ENCODE data around the gene OR2B6.
"Not testable (repeated sequence)": the region's sequence is repeated elsewhere in the genome, so short reads cannot be mapped to it uniquely, and the experiment has no call there.

Gene OR2B6

GRCh38 chr6:27956941-27957340 lies at the start of gene OR2B6:
TSS of gene OR2B6 (plus strand) at chr6:27957241. CDS start at chr6:27957241, 0 bp downstream.
- TF ChIP-seq ZNF274 (IDR thresholded peaks at IDR 0.05; ENCODE audit: low read depth, low read length) = no peak
- no peak within 1 kb of the TSS for H3K4me3 ChIP-seq (ENCODE audit: low read length)

DNA sequence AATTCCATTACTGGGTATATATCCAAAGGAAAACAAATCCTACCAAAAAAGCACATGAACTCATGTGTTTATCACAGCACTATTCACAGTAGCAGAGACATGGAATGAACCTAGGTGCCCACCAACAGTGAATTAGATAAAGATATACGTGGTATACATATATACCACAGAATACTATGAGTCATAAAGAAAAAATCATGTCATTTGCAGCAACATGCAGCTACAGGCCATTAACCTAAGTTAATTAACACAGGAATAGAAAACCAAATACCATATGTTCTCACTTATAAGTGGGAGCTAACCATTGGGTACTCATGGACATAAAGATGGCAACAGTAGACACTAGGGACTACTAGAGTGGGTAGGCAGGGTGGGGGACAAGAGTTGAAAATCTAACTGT lies 49.0 kb upstream of the OR2B6 start:
- no peak for TF ChIP-seq ZNF274 (IDR thresholded peaks at IDR 0.05; ENCODE audit: low read depth, low read length)
- H3K4me3 ChIP-seq (ENCODE audit: low read length) = no peak overlapping the region

- no peak for TF ChIP-seq ZNF274 (IDR thresholded peaks at IDR 0.05; ENCODE audit: low read depth, low read length)
- H3K4me3 ChIP-seq (ENCODE audit: low read length) = no peak within 1 kb of the TSS
Observed at GRCh38 chr6:27911956-27912446, 45.0 kb upstream of the OR2B6 start, which contains the start of gene OR2B2. TSS of gene OR2B2 (minus strand) at chr6:27912396. CDS start at chr6:27912319, 77 bp downstream.

GRCh38 chr6:27922949-27923348 lies 34.1 kb upstream of the OR2B6 start:
- no peak overlapping the region for H3K4me3 ChIP-seq (ENCODE audit: low read length)
- TF ChIP-seq ZNF274 (IDR thresholded peaks at IDR 0.05; ENCODE audit: low read depth, low read length) = no peak

GRCh38 chr6:27924179-27924578 lies 32.9 kb upstream of the OR2B6 start:
- no peak overlapping the region for H3K4me3 ChIP-seq (ENCODE audit: low read length)

DNA sequence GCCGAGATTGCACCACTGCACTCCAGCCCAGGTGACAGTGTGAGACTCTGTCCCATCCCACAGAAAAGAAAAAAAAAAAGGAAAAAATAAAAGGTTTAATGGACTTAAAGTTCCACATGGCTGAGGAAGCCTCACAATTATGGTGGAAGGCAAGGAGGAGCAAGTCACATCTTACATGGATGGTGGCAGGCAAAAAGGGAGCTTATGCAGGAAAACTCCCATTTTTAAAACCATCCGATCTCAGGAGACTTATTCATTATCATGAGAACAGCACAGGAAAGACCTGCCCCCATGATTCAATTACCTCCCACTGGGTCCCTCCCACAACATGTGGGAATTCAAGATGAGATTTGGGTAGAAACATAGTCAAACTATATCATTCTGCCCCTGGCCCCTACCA lies 29.0 kb upstream of the OR2B6 start:
- H3K4me3 ChIP-seq (ENCODE audit: low read length) = not testable (repeated sequence)

More at GRCh38 chr6:27924179-27924578, 32.9 kb upstream of the OR2B6 start:
- TF ChIP-seq ZNF274 (IDR thresholded peaks at IDR 0.05; ENCODE audit: low read depth, low read length) = no peak

GRCh38 chr6:27929930-27930329 lies 27.1 kb upstream of the OR2B6 start:
- H3K4me3 ChIP-seq (ENCODE audit: low read length) = not testable (repeated sequence)

DNA sequence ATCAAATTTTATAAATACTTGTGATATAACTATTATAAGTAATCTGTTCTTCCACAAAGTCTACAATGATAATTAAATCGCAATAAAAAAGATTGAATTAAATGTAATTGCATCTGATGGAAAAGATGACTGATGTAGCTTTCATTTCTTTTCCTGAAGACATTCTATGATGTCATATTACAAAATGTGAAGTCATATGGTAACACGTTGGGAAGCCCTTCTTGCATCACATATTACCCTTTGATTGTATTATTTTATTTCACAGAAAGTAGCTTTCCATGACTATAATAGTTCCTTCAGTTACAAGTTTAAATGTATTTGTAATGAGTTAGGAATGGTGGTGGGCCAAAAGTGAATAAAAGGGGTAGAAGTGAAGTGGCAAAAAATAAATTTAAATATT lies 25.8 kb upstream of the OR2B6 start:
- TF ChIP-seq ZNF274 (IDR thresholded peaks at IDR 0.05; ENCODE audit: low read depth, low read length) = no peak
- no peak overlapping the region for H3K4me3 ChIP-seq (ENCODE audit: low read length)

GRCh38 chr6:27940766-27941165 lies 16.3 kb upstream of the OR2B6 start:
- no peak for TF ChIP-seq ZNF274 (IDR thresholded peaks at IDR 0.05; ENCODE audit: low read depth, low read length)

DNA sequence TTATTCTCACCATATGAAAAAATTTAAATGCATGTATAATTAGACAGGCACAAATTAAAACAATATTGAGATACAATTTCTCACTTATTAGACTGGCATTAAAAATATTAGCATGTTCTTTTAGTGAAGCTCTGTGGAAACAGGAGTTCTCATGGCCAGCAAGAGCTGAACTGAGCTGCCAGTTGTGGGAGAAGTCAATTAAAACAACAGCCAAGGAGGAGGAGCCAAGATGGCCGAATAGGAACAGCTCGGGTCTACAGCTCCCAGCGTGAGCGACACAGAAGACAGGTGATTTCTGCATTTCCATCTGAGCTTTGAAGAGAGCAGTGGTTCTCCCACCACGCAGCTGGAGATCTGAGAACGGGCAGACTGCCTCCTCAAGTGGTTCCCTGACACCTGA lies 14.0 kb upstream of the OR2B6 start:
- not testable (repeated sequence) for H3K4me3 ChIP-seq (ENCODE audit: low read length)

More at GRCh38 chr6:27940766-27941165, 16.3 kb upstream of the OR2B6 start:
- no peak overlapping the region for H3K4me3 ChIP-seq (ENCODE audit: low read length)

- no peak overlapping the region for H3K4me3 ChIP-seq (ENCODE audit: low read length)
- no peak for TF ChIP-seq ZNF274 (IDR thresholded peaks at IDR 0.05; ENCODE audit: low read depth, low read length)
Observed at GRCh38 chr6:27948237-27948636, 8.8 kb upstream of the OR2B6 start.

- no peak for TF ChIP-seq ZNF274 (IDR thresholded peaks at IDR 0.05; ENCODE audit: low read depth, low read length)
- H3K4me3 ChIP-seq (ENCODE audit: low read length) = no peak overlapping the region
Observed at GRCh38 chr6:27951040-27951439, 6.0 kb upstream of the OR2B6 start.

DNA sequence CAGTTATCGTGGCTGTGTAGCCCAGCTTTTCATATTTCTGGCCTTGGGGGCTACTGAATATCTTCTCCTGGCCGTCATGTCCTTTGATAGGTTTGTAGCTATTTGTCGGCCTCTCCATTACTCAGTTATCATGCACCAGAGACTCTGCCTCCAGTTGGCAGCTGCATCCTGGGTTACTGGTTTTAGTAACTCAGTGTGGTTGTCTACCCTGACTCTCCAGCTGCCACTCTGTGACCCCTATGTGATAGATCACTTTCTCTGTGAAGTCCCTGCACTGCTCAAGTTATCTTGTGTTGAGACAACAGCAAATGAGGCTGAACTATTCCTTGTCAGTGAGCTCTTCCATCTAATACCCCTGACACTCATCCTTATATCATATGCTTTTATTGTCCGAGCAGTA lies 475 bp downstream of the OR2B6 start:
- no peak overlapping the region for H3K4me3 ChIP-seq (ENCODE audit: low read length)
- TF ChIP-seq ZNF274 (IDR thresholded peaks at IDR 0.05; ENCODE audit: low read depth, low read length) = no peak

DNA sequence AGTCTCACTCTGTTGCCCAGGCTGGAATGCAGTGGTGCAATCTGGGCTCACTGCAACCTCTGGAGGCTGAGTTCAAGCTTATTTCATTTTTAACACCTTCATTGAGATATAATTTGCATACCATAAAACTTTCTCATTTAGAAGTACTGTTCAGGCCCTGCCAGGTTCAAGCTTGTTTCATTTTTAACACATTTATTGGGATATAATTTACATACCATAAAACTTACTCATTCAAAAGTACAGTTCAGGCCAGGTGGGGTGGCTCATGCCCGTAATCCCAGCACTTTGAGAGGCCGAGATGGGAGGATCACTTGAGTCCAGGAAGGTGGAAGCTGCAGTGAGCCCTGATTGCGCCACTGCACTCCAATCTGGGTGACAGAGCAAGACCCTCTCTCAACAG lies 5.5 kb downstream of the OR2B6 start:
- H3K4me3 ChIP-seq (ENCODE audit: low read length) = no peak overlapping the region
- TF ChIP-seq ZNF274 (IDR thresholded peaks at IDR 0.05; ENCODE audit: low read depth, low read length) = no peak

- no peak overlapping the region for H3K4me3 ChIP-seq (ENCODE audit: low read length)
- no peak for TF ChIP-seq ZNF274 (IDR thresholded peaks at IDR 0.05; ENCODE audit: low read depth, low read length)
Observed at GRCh38 chr6:27966044-27966443, 9.0 kb downstream of the OR2B6 start.

GRCh38 chr6:27966816-27967426 lies 9.9 kb downstream of the OR2B6 start:
- TF ChIP-seq ZNF274 (IDR thresholded peaks at IDR 0.05; ENCODE audit: low read depth, low read length) = no peak
- no peak overlapping the region for H3K4me3 ChIP-seq (ENCODE audit: low read length)
